Fibroblast of villous mesenchyme (primary cell): ENCODE results near the gene ATG9B. TPM values are rescaled to one million over a fixed set of nuclear protein-coding genes. Genes with fewer than 3 reads are reported as not detected.
"Not testable (repeated sequence)": the region's sequence is repeated elsewhere in the genome, so short reads cannot be mapped to it uniquely, and the experiment has no call there.

Source experiments
- DNase-seq: peaks from one replicate; pipeline ENCODE4 v3.0.0-alpha.2; 2010; ENCODE audit warnings: low read depth
- H3K4me3 ChIP-seq: 2 replicates; pipeline ENCODE4 v1.5.1; 2011; ENCODE audit warnings: low read depth, mild to moderate bottlenecking, low read length
- CTCF ChIP-seq: IDR thresholded peaks from 2 replicates; pipeline ENCODE4 v1.5.1; 2012; ENCODE audit warnings: low read depth, mild to moderate bottlenecking, low read length; ENCODE audit not compliant: insufficient read depth
- total RNA-seq: library from RNA; depleted of rRNA; stranded (reverse); fragments of >200 nt; gene quantifications from 2 replicates; pipeline ENCODE4 v1.2.3, GENCODE V29; 2012

Gene ATG9B
- total RNA-seq, 1 donor = under 0.01 TPM

GRCh38 chr7:151043959-151044358 is 19.7 kb upstream of the ATG9B start:
- no peak for DNase-seq
- TF ChIP-seq CTCF = no peak
- H3K4me3 ChIP-seq = no peak overlapping the region

DNA sequence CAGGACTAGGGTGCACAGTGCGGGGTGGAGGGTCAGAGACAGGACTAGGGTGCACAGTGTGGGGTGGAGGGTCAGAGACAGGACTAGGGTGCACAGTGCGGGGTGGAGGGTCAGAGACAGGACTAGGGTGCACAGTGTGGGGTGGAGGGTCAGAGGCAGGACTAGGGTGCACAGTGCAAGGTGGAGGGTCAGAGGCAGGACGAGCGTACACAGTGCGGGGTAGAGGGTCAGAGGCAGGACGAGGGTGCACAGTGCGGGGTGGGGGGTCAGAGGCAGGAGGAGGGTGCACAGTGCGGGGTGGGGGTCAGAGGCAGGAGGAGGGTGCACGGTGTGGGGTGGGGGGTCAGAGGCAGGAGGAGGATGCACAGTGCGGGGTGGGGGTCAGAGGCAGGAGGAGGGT is 19.2 kb upstream of the ATG9B start:
- not testable (repeated sequence) for DNase-seq, H3K4me3 ChIP-seq

GRCh38 chr7:151040616-151041375 is 16.5 kb upstream of the ATG9B start:
- H3K4me3 ChIP-seq = no peak overlapping the region
- TF ChIP-seq CTCF = no peak
- DNase-seq = no peak

- no peak for TF ChIP-seq CTCF
- no peak overlapping the region for H3K4me3 ChIP-seq
- DNase-seq = no peak
These were observed 15.7 kb upstream of the ATG9B start for GRCh38 chr7:151039850-151040548.

DNA sequence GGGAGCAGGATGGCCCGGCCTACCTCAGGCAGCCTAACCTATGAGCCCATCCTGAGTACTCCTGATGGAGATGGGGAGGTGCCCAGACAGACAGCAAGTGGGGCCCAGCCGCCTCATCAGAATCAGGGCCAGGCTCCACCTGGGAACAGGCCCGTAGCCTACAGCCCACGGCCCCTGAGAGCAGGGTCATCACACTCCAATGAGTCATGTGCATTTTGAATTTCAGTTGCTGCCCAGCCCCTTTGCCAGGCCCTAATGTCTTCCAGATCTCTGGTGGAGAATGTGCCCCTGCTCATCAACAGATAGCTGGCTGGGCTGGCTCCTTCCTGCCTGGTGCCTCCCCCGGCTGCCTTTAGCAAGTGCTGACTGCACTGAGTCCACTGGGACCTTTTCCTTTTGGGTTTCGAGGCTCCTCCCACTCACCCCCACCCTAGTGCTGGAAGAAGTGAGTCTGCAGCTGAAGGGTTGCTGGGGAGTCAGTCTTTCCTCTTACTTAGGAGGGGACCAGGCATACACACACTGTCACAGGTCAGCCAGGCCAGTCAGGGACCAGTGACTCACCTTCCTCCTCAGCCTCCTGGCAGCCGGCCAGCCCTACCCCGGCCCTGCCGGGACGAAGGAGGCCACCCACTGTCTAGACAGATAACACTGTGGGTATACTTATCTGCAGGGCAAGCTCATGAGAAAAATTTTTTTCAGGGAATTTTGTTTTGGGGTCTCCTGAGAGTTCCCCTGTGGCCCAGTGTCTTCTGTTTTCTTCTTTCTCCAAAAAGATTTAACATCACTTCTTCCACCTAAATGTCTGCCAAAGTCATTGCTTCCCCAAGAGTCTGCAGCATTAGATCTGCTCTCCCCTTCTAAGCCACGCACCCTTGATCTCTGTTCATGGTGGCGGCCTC is 14.9 kb upstream of the ATG9B start:
- H3K4me3 ChIP-seq = no peak overlapping the region
- TF ChIP-seq CTCF = no peak
- peak; percentile 96 for DNase-seq

GRCh38 chr7:151035902-151036301 is 11.6 kb upstream of the ATG9B start:
- no peak for DNase-seq
- H3K4me3 ChIP-seq = no peak overlapping the region
- TF ChIP-seq CTCF = no peak
